Stimulated activated CD8-positive, alpha-beta memory T cell treated with anti-CD3 and anti-CD28 coated beads, Interleukin-12 subunit alpha, Interleukin-12 subunit beta, amount 100 ng/mL, for 1 hour (primary cell): ENCODE data around the gene AGAP5.
"Not testable (repeated sequence)": the region's sequence is repeated elsewhere in the genome, so short reads cannot be mapped to it uniquely, and the experiment has no call there.

Experiments
- DNase-seq: peaks from one replicate; pipeline ENCODE4 v3.0.0-alpha.2; 2020; ENCODE audit warnings: low read depth

AGAP5 gene

DNA sequence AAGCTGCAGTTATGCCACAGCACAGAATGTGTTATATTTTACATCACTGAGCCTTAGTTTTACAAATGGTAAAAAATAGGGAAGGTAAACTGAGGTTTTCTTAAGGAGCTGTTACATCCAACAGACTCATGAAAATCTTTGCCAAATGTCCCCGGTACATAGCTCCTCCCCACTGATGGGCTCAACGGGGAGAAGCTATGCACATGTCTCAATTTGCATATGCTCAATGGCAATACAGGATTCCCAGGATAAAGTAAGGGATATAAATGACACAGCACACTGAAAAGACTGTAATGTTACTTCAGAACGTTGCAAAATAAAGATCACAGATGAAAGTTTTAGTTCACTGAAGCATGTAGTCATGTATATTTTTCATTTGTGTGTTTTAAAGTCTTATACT is 16.6 kb upstream of the AGAP5 start:
- not testable (repeated sequence) for DNase-seq

GRCh38 chr10:73713912-73714311 is 16.0 kb upstream of the AGAP5 start:
- not testable (repeated sequence) for DNase-seq

GRCh38 chr10:73711683-73712082 is 13.8 kb upstream of the AGAP5 start:
- DNase-seq = not testable (repeated sequence)

GRCh38 chr10:73708122-73708521 is 10.2 kb upstream of the AGAP5 start:
- DNase-seq = not testable (repeated sequence)

GRCh38 chr10:73707628-73708027 is 9.7 kb upstream of the AGAP5 start:
- not testable (repeated sequence) for DNase-seq

- not testable (repeated sequence) for DNase-seq
These were observed 8.6 kb upstream of the AGAP5 start for GRCh38 chr10:73706488-73706887.

GRCh38 chr10:73705506-73706072 is 7.7 kb upstream of the AGAP5 start:
- DNase-seq = not testable (repeated sequence)

GRCh38 chr10:73703924-73704323 is 6.0 kb upstream of the AGAP5 start:
- DNase-seq = not testable (repeated sequence)

- DNase-seq = not testable (repeated sequence)
These were observed 910 bp upstream of the AGAP5 start for GRCh38 chr10:73698819-73699218.

DNA sequence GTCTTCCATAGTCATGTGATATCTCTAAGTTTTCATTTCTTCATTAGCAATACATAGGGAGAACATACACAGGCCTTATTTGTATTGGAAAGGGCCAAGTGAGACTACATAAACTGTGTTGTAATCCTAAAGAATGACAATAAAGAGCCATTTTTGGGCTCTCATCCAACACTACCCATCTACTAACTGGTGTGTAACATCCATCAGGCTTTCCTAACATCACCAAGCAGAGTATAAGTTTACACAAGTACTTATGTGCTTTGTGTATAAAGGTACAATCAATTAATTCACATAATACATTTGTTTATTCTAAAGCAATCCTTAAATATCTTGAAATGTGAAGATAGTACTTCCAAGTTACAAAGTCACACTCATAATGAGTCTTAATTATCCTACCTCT is 2.6 kb downstream of the AGAP5 start:
- DNase-seq = not testable (repeated sequence)

DNA sequence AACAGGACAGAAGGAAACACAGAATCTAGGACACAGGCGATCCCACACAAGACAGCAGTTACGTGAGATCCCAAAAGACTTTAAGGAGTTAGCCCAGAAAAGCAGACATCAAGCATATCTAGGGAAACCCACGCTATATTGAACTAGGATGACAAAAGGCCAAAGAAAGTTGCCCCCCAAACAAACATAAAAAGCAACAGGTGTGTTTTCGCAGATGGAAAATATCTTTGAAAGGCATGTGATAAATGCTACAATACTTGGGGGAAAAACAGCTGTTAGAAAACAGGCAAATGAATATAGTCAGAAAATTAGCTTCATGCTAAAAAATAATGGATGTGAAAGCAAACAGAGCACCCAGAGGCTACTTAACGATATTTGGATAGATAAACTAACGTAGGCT is 7.2 kb downstream of the AGAP5 start:
- not testable (repeated sequence) for DNase-seq

DNA sequence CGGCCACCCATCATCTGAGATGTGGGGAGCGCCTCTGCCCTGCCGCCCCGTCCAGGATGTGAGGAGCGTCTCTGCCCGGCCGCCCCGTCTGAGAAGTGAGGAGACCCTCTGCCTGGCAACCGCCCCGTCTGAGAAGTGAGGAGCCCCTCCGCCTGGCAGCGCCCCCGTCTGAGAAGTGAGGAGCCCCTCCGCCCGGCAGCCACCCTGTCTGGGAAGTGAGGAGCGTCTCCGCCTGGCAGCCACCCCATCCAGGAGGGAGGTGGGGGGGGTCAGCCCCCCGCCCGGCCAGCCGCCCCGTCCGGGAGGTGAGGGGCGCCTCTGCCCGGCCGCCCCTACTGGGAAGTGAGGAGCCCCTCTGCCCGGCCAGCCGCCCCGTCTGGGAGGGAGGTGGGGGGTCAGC is 8.3 kb downstream of the AGAP5 start:
- not testable (repeated sequence) for DNase-seq

DNA sequence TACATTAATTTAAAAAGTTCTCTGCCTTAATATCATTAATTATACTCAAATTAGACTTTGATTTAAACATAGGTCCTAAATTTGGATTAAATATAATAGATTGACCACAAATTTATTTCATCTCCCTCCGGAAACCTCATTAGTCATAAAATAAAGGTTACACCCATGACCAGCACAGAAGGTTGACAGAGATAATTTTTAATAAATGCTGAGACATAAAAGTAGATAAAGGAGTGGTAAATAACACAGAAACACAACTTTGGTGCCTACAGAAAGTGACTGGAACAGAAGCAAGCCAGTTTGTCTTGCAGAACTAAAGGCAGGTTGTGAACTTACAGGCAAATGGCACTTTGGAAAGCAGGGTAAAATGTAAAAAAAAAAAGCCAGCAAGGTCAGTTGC is 10.3 kb downstream of the AGAP5 start:
- DNase-seq = not testable (repeated sequence)

GRCh38 chr10:73674546-73674945 is 23.4 kb downstream of the AGAP5 start:
- not testable (repeated sequence) for DNase-seq

DNA sequence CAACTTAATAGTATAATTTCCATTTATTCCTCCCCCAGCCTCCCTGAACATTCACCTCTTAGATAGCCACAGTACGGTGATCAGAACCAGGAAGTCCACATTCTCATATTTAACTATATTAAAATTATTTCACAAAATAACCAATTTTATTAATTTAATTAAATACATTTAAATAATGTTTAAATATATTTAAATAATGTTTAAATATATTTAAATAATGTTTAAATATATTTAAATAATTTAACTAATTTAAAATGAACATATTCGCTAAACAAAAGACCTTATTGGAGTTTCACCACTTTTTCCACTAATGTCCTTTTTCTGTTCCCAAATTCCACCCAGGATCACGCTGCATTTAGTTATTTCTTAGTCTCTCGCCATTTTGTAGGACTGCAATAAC is 29.5 kb downstream of the AGAP5 start:
- DNase-seq = not testable (repeated sequence)

DNA sequence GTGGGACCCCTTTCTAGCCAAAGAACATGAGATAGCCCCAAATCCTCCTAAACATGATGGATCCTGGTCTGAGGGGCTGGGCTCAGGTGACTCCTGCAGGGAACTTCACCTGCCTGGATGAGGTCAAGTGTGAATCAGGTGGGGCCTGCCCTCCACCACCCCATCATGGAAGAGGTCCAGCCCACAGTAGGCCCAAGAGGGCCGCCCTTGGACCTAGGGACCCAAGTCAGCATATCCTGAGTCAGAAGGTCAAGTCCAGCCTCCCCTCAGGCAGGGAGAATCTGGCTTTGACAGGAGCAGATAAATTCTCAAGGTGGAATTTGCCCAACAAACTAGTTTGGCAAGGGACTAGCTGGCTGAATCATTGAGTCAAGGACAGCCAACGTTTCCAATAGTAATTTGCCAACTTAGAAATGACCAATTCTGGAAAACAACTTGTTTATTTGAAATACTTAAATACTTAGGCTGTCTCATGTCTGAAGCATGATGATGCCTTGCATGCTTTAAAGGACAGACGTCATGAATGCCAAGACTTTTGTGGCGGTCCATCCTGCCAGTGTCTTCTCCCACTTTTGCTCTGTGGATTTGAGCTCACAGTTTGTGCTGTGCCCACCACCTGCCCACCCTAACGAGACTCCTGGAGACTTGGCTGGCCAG is 31.6 kb downstream of the AGAP5 start:
- not testable (repeated sequence) for DNase-seq

GRCh38 chr10:73665581-73665980 is 32.3 kb downstream of the AGAP5 start:
- not testable (repeated sequence) for DNase-seq

DNA sequence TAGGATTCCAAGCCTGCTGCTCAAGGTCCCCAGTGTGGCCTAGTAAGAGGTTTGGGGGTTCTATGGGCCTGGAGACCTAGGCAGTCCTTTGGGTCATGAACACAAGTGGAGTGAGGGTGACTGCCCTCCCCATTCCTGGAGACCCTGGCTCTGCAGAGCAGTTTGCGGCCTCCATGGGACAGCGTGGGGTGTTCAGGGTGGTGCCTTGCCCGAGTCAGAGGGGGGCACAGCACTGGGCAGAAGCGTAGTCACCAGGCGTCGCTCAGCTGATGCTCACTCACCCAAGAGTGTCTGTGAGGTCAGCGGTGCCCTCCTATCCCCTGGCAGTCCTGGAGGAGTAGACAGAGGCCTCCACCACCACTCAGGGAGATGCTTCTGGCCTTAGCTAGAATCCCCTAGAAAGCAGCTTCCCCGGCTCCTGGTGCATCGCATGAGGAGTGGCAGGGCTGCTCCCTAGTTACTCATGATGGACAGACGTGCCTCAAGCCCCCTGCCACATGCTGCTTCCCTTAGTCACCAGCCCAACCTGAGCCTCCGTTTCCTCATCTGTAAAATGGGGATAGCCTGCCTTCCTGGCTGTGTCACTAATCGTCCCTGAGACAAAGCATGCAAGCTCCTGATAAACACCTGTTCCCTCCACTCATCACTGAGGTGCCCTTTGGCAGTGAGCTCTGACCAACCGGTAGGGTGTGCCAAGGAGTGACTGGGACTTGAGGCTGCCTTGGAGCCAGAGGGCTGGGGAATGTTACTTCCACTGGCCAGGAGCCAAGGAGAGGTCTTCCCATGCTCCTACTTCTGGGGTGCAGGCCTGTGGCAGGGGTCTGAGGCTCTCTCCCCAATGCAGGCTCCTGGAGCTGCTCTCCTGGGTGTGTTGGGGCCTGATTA is 33.5 kb downstream of the AGAP5 start:
- DNase-seq = not testable (repeated sequence)

DNA sequence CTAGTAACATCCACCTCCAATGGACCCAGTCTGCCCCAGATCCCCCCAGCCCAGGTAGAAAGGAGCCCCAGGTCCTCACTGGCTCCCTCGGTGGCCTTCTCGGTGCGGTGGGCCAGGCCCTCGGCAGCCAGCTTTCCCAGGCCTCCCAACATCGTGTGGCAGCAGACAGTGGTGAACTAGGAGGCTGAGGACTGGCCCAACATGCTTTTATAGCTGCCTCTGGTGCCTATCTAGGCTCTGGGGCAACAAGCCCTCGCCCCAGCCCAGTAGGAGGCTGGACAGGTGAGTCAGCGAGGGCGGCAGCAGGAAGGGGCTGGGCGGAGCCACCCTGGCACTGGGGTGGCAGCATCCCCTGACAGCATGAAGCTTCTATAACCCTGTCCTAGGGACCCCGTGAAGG is 34.3 kb downstream of the AGAP5 start:
- DNase-seq = not testable (repeated sequence)

DNA sequence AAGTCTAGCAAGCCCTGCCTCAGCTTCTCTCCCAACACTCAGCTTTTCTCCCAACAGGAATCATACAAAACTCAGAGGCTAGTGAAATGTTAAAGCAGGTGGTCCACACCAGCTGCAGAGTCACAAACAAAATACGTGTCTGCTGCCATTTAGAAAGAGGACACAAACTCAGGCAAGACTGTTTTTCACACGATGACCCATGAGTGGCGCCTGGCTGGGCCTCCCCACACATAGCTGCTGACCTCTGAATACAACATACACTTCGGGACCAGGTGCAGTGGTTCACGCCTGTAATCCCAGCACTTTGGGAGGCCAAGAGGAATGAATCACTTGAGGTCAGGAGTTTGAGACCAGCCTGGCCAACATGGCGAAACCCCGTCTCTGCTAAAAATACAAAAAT is 35.2 kb downstream of the AGAP5 start:
- DNase-seq = not testable (repeated sequence)

GRCh38 chr10:73655990-73656298 is 42.0 kb downstream of the AGAP5 start, which contains the start of gene SYNPO2L:
Gene SYNPO2L, minus strand, starts transcription at chr10:73656029. Its CDS starts 107 bp downstream, at chr10:73655922.
- no peak for DNase-seq

GRCh38 chr10:73655257-73655989 is 42.5 kb downstream of the AGAP5 start:
- no peak for DNase-seq
